Measurements from ENCODE around the gene MRPL3.

The MRPL3 gene

DNA sequence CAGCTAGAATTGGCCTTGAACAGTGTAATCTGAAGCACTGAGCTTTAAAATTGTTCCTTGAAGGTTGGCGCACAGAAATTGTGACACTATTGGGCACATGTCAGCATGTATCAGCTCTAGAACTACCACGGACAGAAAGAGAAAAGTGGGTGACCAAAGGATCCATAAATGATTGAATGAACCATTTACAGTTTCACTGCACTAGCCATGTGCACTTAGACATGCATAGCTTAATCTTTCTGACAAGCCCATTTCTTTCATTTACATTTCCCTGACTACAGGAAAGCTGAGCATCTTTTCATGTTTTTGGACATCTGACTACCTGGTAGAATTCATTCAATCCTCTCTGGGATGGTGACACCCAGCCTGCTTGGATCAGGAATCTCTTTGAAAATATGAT is 85.0 kb downstream of the MRPL3 start:
- DNase-seq = no peak
